Activated naive CD8-positive, alpha-beta T cell treated with anti-CD3 and anti-CD28 coated beads, Interleukin-2, amount 50 U/mL, for 24 hours (primary cell): ENCODE data around the gene NLRP7.
"Not testable (repeated sequence)": the region's sequence is repeated elsewhere in the genome, so short reads cannot be mapped to it uniquely, and the experiment has no call there.

ENCODE experiments used
- ATAC-seq: fragments of 150-1000 bp; cut with Tn5 transposase; one replicate; pipeline ENCODE4 v1.10.0; 2021
- DNase-seq: peaks from one replicate; pipeline ENCODE4 v3.0.0; 2021
- H3K27ac Mint-ChIP-seq: one replicate; pipeline ENCODE4 v1.8.0; 2021; ENCODE audit warnings: mild to moderate bottlenecking, mixed read lengths
- H3K27me3 Mint-ChIP-seq: one replicate; pipeline ENCODE4 v1.8.0; 2021; ENCODE audit warnings: mixed read lengths
- H3K36me3 Mint-ChIP-seq: one replicate; pipeline ENCODE4 v1.8.0; 2021; ENCODE audit warnings: low read depth, mixed read lengths
- H3K4me1 Mint-ChIP-seq: one replicate; pipeline ENCODE4 v1.8.0; 2021; ENCODE audit warnings: mixed read lengths
- H3K4me3 Mint-ChIP-seq: one replicate; pipeline ENCODE4 v1.8.0; 2021; ENCODE audit warnings: mild to moderate bottlenecking, moderate library complexity, mixed read lengths
- H3K9me3 Mint-ChIP-seq: one replicate; pipeline ENCODE4 v1.8.0; 2021; ENCODE audit warnings: mixed read lengths

NLRP7 gene

GRCh38 chr19:54903303-54903702, 44.0 kb downstream of the NLRP7 start:
- no peak overlapping the region for H3K27ac Mint-ChIP-seq
- no peak overlapping the region for H3K4me3 Mint-ChIP-seq
- no peaks in the 10 kb centered on the region for H3K4me1 Mint-ChIP-seq
- H3K27me3 Mint-ChIP-seq: peaks cover 6% of the 10 kb centered on the region
- no peaks in the 10 kb centered on the region for H3K36me3 Mint-ChIP-seq
- ATAC-seq (no peak), DNase-seq (no peak)
- no peaks in the 10 kb centered on the region for H3K9me3 Mint-ChIP-seq

- no peak overlapping the region for H3K4me3 Mint-ChIP-seq
- peaks cover 8% of the 10 kb centered on the region for H3K27me3 Mint-ChIP-seq
- DNase-seq (no peak), ATAC-seq (no peak)
- H3K36me3 Mint-ChIP-seq: no peaks in the 10 kb centered on the region
- H3K9me3 Mint-ChIP-seq: no peaks in the 10 kb centered on the region
- no peaks in the 10 kb centered on the region for H3K4me1 Mint-ChIP-seq
- H3K27ac Mint-ChIP-seq: no peak overlapping the region
Observed at GRCh38 chr19:54902061-54902460, 45.3 kb downstream of the NLRP7 start.

GRCh38 chr19:54901153-54901552, 46.2 kb downstream of the NLRP7 start:
- not testable (repeated sequence) for ATAC-seq, H3K4me1 Mint-ChIP-seq, H3K9me3 Mint-ChIP-seq, DNase-seq, H3K4me3 Mint-ChIP-seq, H3K27me3 Mint-ChIP-seq, H3K36me3 Mint-ChIP-seq, H3K27ac Mint-ChIP-seq

- not testable (repeated sequence) for DNase-seq, ATAC-seq, H3K27me3 Mint-ChIP-seq, H3K9me3 Mint-ChIP-seq, H3K27ac Mint-ChIP-seq, H3K36me3 Mint-ChIP-seq, H3K4me1 Mint-ChIP-seq, H3K4me3 Mint-ChIP-seq
Observed at GRCh38 chr19:54899646-54900045, 47.7 kb downstream of the NLRP7 start.

- not testable (repeated sequence) for H3K27ac Mint-ChIP-seq, DNase-seq, H3K9me3 Mint-ChIP-seq, H3K27me3 Mint-ChIP-seq, ATAC-seq, H3K4me1 Mint-ChIP-seq, H3K36me3 Mint-ChIP-seq, H3K4me3 Mint-ChIP-seq
Observed at GRCh38 chr19:54898685-54899084, 48.6 kb downstream of the NLRP7 start.

DNA sequence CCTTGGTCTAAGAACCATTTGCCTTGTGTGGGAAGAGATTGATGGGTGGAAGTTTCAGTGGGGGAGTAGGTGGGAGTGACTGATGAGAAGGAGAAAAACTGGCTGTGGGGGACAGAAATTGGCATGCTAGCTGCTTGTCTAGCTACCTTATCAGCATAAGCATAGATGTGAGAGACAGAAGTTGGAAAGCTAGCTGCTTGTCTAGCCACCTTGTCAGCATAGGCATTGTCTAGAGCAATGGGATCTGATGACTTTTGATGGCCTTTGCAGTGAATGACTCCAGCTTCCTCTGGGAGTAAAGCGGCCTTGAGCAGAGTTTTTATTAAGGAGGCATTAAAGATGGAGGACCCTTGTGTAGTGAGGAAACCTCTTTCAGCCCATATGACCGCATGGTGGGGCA, 51.3 kb downstream of the NLRP7 start:
- Mint-ChIP-seq H3K27ac (no peak overlapping the region), H3K4me3 (no peak overlapping the region), H3K9me3 (no peaks in the 10 kb centered on the region), H3K27me3 (peaks cover 6% of the 10 kb centered on the region), H3K4me1 (no peaks in the 10 kb centered on the region), H3K36me3 (no peaks in the 10 kb centered on the region)
- ATAC-seq: no peak
- no peak for DNase-seq

- H3K9me3 Mint-ChIP-seq, DNase-seq, H3K36me3 Mint-ChIP-seq, H3K4me1 Mint-ChIP-seq, H3K27me3 Mint-ChIP-seq, ATAC-seq, H3K4me3 Mint-ChIP-seq, H3K27ac Mint-ChIP-seq: not testable (repeated sequence)
Observed at GRCh38 chr19:54894106-54894505, 53.2 kb downstream of the NLRP7 start.

DNA sequence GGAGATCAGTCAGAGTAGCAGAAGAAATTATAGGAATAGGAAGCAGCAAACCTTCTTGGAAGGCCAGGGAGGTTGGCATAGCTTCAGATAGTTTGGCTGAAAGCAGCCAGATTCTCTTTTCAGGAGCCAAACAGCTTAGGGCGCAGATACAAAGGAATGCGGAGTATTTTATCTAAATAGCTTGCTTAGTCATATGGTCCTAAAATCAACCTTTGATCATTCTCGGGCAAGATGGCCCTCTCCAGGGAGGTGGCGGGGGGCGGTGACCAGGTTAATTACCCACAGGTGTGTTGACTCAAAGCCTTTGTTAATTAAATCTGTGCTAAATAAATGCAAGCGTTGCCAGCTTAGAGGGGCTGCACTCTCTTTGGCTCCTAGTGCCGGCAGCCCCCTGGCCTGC, 53.9 kb downstream of the NLRP7 start:
- DNase-seq: no peak

GRCh38 chr19:54889566-54889965, 57.8 kb downstream of the NLRP7 start:
- ATAC-seq (no peak), DNase-seq (no peak)
- H3K27me3 Mint-ChIP-seq: peaks cover 6% of the 10 kb centered on the region
- H3K27ac Mint-ChIP-seq: no peak overlapping the region
- no peak overlapping the region for H3K4me3 Mint-ChIP-seq
- H3K9me3 Mint-ChIP-seq: no peaks in the 10 kb centered on the region
- H3K4me1 Mint-ChIP-seq: no peaks in the 10 kb centered on the region
- no peaks in the 10 kb centered on the region for H3K36me3 Mint-ChIP-seq

More for the DNA sequence above, 53.9 kb downstream of the NLRP7 start:
- Mint-ChIP-seq H3K27me3 (peaks cover 6% of the 10 kb centered on the region), H3K4me1 (no peaks in the 10 kb centered on the region), H3K4me3 (no peak overlapping the region), H3K27ac (no peak overlapping the region), H3K36me3 (no peaks in the 10 kb centered on the region), H3K9me3 (no peaks in the 10 kb centered on the region)
- no peak for ATAC-seq

GRCh38 chr19:54888239-54888638, 59.1 kb downstream of the NLRP7 start:
- Mint-ChIP-seq H3K36me3 (no peaks in the 10 kb centered on the region), H3K9me3 (no peaks in the 10 kb centered on the region), H3K4me3 (no peak overlapping the region), H3K27me3 (peaks cover 6% of the 10 kb centered on the region), H3K27ac (no peak overlapping the region), H3K4me1 (no peaks in the 10 kb centered on the region)
- DNase-seq (no peak), ATAC-seq (no peak)

- H3K4me3 Mint-ChIP-seq: no peak overlapping the region
- DNase-seq (no peak), ATAC-seq (no peak)
- H3K9me3 Mint-ChIP-seq: no peaks in the 10 kb centered on the region
- peaks cover 24% of the 10 kb centered on the region for H3K27me3 Mint-ChIP-seq
- peaks cover 3% of the 10 kb centered on the region for H3K4me1 Mint-ChIP-seq
- no peak overlapping the region for H3K27ac Mint-ChIP-seq
- H3K36me3 Mint-ChIP-seq: no peaks in the 10 kb centered on the region
Observed at GRCh38 chr19:54883228-54883627, 64.1 kb downstream of the NLRP7 start.

DNA sequence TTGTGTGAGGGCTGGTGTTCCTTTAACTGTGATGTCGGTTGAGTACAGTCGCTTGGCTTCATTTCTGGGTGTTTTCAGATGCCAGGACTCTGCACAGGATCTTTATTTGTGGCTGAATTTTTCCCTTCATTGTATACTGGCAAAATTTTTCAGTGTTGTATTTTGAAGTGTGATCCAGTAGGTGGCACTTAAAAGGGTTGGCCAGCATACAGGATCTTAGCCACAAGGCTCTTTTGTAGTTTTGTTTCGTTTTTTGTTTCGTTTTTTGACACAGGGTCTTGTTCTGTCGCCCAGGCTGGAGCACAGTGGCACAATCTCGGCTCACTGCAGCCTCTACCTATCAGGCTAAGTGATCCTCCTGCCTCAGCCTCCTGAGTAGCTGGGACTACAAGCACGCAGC, 64.6 kb downstream of the NLRP7 start:
- H3K36me3 Mint-ChIP-seq: no peaks in the 10 kb centered on the region
- ATAC-seq (no peak), DNase-seq (no peak)
- no peaks in the 10 kb centered on the region for H3K9me3 Mint-ChIP-seq
- no peak overlapping the region for H3K27ac Mint-ChIP-seq
- H3K4me1 Mint-ChIP-seq: peaks cover 3% of the 10 kb centered on the region
- H3K27me3 Mint-ChIP-seq: peaks cover 24% of the 10 kb centered on the region
- no peak overlapping the region for H3K4me3 Mint-ChIP-seq

DNA sequence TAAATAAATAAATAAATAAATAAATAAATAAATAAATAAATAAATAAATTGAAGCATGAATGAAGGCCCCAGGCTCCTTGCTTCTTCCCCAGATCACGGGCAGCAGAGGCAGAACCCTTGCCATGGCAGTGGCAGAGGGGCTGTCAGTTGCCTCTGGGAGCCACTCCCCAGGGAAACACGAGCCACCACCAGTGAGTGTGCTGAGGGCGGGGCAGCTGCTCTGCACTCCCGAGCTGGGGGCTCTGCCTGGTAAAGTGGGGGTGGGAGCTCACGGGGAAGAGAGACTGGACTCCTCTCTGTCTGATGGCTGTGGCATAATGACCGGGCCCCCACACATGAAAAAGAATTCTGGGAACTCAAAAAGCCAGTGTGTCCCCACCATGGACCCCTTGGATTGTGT, 65.4 kb downstream of the NLRP7 start:
- ATAC-seq (no peak), DNase-seq (no peak)
- Mint-ChIP-seq H3K4me3 (no peak overlapping the region), H3K27ac (no peak overlapping the region), H3K36me3 (no peaks in the 10 kb centered on the region), H3K27me3 (peaks cover 24% of the 10 kb centered on the region), H3K9me3 (no peaks in the 10 kb centered on the region), H3K4me1 (peaks cover 3% of the 10 kb centered on the region)

DNA sequence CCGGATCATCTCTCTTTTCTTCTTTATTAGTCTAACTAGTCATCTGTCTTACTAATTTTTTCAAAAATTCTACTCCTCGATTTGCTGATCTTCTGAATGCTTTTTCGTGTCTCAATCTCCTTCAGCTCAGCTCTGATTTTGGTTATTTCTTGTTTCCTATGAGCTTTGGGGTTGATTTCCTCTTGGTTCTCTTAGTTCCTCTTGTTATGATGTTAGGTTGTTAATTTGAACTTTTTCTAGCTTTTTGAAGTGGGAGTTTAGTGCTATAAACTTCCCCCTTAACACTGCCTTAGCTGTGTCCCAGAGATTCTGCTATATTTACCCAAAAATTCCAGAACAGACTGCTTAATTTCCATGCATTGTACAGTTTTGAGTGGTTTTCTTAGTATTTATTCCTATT, 69.9 kb downstream of the NLRP7 start:
- no peak for ATAC-seq
- H3K4me1 Mint-ChIP-seq: peaks cover 2% of the 10 kb centered on the region
- peaks cover 17% of the 10 kb centered on the region for H3K27me3 Mint-ChIP-seq
- no peak overlapping the region for H3K27ac Mint-ChIP-seq
- DNase-seq: no peak
- H3K4me3 Mint-ChIP-seq: no peak overlapping the region
- H3K9me3 Mint-ChIP-seq: no peaks in the 10 kb centered on the region
- H3K36me3 Mint-ChIP-seq: no peaks in the 10 kb centered on the region

DNA sequence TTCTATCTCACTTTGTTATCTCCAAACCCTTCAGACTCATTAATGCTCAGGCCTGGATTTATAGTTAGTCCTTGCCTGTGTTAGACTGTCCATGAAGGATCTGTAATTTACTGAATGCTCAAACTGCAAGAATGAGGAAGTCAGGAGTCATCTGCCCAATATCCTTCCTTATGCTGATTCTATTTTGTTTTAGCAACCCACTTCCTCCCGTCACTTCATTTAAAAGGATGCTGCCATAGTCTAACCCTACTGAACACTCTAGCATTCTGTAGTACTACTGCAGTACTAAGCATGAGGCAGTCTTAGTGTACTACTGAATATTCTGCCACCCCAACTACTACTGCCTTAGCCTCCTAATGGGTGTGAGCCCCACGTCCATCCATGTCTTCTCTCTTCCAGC, 71.8 kb downstream of the NLRP7 start:
- ATAC-seq: no peak
- no peak for DNase-seq
- no peaks in the 10 kb centered on the region for H3K9me3 Mint-ChIP-seq
- no peak overlapping the region for H3K27ac Mint-ChIP-seq
- no peaks in the 10 kb centered on the region for H3K4me1 Mint-ChIP-seq
- no peaks in the 10 kb centered on the region for H3K36me3 Mint-ChIP-seq
- H3K27me3 Mint-ChIP-seq: peaks cover 10% of the 10 kb centered on the region
- no peak overlapping the region for H3K4me3 Mint-ChIP-seq

- Mint-ChIP-seq H3K9me3 (no peaks in the 10 kb centered on the region), H3K27me3 (peaks cover 6% of the 10 kb centered on the region), H3K4me1 (no peaks in the 10 kb centered on the region), H3K27ac (no peak within 1 kb of the TSS), H3K36me3 (no peaks in the 10 kb centered on the region), H3K4me3 (no peak within 1 kb of the TSS)
- DNase-seq (no peak), ATAC-seq (no peak)
Observed at GRCh38 chr19:54873990-54874389, 73.3 kb downstream of the NLRP7 start, which contains the start of gene FCAR. FCAR (plus strand) TSS chr19:54874235; CDS start chr19:54874290, 55 bp downstream.
